ENCODE measurements around the gene EPB41L1.

EPB41L1 gene

GRCh38 chr20:36167902-36168503 is 13.5 kb downstream of the EPB41L1 start:
- ChIA-PET CTCF (interaction anchor here (2.3 to 4.5 kb wide), 2 partner anchors 11 to 35 kb away, joined by 10 to 19 read pairs; no protein-coding TSS in a partner anchor), POLR2A (ENCODE audit: low non-redundant PET) (interaction anchor here (0.7 kb wide), 1 partner anchor 1103 kb away, joined by 3 read pairs; no protein-coding TSS in a partner anchor)
- DNase-seq (ENCODE audit: low spot score), result peak; percentile 80

GRCh38 chr20:36170542-36171215 is 16.1 kb downstream of the EPB41L1 start:
- CTCF ChIA-PET, result interaction anchor here (0.7 to 1.0 kb wide), 2 partner anchors 14 to 32 kb away, joined by 3 read pairs; no protein-coding TSS in a partner anchor
- POLR2A ChIA-PET (ENCODE audit: low non-redundant PET), result interaction anchor here (1.2 kb wide), 1 partner anchor 9 kb away, joined by 11 read pairs; no protein-coding TSS in a partner anchor
- no peak for DNase-seq (ENCODE audit: low spot score)
- no peak overlapping the region for H3K27ac ChIP-seq
- TF ChIP-seq, protein P1, sequence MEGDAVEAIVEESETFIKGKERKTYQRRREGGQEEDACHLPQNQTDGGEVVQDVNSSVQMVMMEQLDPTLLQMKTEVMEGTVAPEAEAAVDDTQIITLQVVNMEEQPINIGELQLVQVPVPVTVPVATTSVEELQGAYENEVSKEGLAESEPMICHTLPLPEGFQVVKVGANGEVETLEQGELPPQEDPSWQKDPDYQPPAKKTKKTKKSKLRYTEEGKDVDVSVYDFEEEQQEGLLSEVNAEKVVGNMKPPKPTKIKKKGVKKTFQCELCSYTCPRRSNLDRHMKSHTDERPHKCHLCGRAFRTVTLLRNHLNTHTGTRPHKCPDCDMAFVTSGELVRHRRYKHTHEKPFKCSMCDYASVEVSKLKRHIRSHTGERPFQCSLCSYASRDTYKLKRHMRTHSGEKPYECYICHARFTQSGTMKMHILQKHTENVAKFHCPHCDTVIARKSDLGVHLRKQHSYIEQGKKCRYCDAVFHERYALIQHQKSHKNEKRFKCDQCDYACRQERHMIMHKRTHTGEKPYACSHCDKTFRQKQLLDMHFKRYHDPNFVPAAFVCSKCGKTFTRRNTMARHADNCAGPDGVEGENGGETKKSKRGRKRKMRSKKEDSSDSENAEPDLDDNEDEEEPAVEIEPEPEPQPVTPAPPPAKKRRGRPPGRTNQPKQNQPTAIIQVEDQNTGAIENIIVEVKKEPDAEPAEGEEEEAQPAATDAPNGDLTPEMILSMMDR (conservative IDR thresholded peaks at IDR 0.05; ENCODE audit: low read depth), result no peak

More at GRCh38 chr20:36167902-36168503, 13.5 kb downstream of the EPB41L1 start:
- H3K27ac ChIP-seq, result peak overlapping the region; percentile 65
- TF ChIP-seq, protein P1 (conservative IDR thresholded peaks at IDR 0.05; ENCODE audit: low read depth), result no peak

DNA sequence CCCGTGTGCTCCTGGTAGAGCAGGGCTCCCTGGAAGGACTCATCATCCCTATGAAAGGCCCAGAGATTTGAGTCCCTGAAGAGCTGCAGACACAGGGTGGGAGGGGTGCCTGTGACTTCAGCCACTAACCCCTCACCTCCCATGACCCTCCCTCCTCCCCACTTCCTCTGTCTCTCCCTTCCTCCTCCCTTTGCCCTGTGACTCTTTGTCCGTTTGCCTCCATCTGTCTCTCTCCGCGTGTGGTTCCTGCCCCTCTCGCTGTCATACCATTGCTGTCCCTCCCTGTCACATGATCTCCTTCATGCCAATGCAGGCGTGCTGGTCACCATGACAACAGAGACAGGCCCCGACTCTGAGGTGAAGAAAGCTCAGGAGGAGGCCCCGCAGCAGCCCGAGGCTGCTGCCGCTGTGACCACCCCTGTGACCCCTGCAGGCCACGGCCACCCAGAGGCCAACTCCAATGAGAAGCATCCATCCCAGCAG is 19.0 kb downstream of the EPB41L1 start:
- DNase-seq (ENCODE audit: low spot score), result no peak
- POLR2A ChIA-PET (ENCODE audit: low non-redundant PET), result no interaction called here
- H3K27ac ChIP-seq, result no peak overlapping the region
- CTCF ChIA-PET, result interaction anchor here (0.7 to 2.2 kb wide), 3 partner anchors 17 to 60 kb away, joined by 3 to 7 read pairs (median 5); no protein-coding TSS in a partner anchor
- TF ChIP-seq, protein P1 (conservative IDR thresholded peaks at IDR 0.05; ENCODE audit: low read depth), result no peak

GRCh38 chr20:36175016-36175415 is 20.5 kb downstream of the EPB41L1 start:
- POLR2A ChIA-PET (ENCODE audit: low non-redundant PET), result no interaction called here
- H3K27ac ChIP-seq, result no peak overlapping the region
- CTCF ChIA-PET, result interaction anchor here (1.8 kb wide), 1 partner anchor 28 kb away, joined by 9 read pairs; no protein-coding TSS in a partner anchor
- TF ChIP-seq, protein P1 (conservative IDR thresholded peaks at IDR 0.05; ENCODE audit: low read depth), result no peak
- DNase-seq (ENCODE audit: low spot score), result no peak

DNA sequence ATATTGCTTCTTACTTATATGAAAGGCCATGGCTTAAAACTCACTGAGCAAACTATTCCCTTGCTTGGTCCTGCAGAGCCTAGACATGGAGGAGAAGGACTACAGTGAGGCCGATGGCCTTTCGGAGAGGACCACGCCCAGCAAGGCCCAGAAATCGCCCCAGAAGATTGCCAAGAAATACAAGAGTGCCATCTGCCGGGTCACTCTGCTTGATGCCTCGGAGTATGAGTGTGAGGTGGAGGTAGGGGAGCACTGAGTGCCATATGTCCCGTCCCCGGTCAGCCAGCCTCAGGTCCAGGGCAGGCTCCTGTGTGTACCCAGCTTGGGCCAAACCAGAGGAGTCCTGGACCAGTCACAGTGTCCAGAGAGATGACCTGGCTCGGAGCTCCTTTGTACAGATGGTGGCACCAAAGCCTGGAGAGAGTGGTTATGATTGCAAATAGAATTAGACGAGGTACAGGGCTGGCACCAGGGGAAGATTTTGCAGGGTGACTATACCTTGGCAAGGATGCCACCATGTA is 21.0 kb downstream of the EPB41L1 start:
- DNase-seq (ENCODE audit: low spot score), result no peak
- H3K27ac ChIP-seq, result no peak overlapping the region
- ChIA-PET POLR2A (ENCODE audit: low non-redundant PET) (no interaction called here), CTCF (interaction anchor here (1.8 kb wide), 1 partner anchor 27 kb away, joined by 9 read pairs; no protein-coding TSS in a partner anchor)
- TF ChIP-seq, protein P1 (conservative IDR thresholded peaks at IDR 0.05; ENCODE audit: low read depth), result no peak

- CTCF ChIA-PET, result interaction anchor here (0.8 to 1.2 kb wide), 3 partner anchors 22 to 25 kb away, joined by 3 to 6 read pairs (median 4); no protein-coding TSS in a partner anchor
Measured at GRCh38 chr20:36177716-36178115, 23.2 kb downstream of the EPB41L1 start.

More at GRCh38 chr20:36177716-36178115, 23.2 kb downstream of the EPB41L1 start:
- TF ChIP-seq, protein P1 (conservative IDR thresholded peaks at IDR 0.05; ENCODE audit: low read depth), result no peak
- no peak overlapping the region for H3K27ac ChIP-seq
- DNase-seq (ENCODE audit: low spot score), result no peak
- POLR2A ChIA-PET (ENCODE audit: low non-redundant PET), result no interaction called here

Data from RWPE1 (cell line).